Neural cell (in vitro differentiated cells): ENCODE results near the gene MARK2.

Source experiments
- CTCF ChIP-seq: fragments of 450-650 bp; IDR thresholded peaks from 2 replicates; pipeline ENCODE4 v1.5.1; 2014; ENCODE audit warnings: antibody characterized with exemption, mild to moderate bottlenecking, moderate library complexity; ENCODE audit not compliant: poor library complexity, severe bottlenecking
- EP300 ChIP-seq: fragments of 450-650 bp; conservative IDR thresholded peaks from 2 replicates; pipeline ENCODE4 v1.6.1; 2014; ENCODE audit warnings: antibody characterized with exemption, mild to moderate bottlenecking, moderate library complexity; ENCODE audit not compliant: poor library complexity, severe bottlenecking
- RAD21 ChIP-seq: fragments of 450-650 bp; conservative IDR thresholded peaks from 2 replicates; pipeline ENCODE4 v1.6.1; 2014; ENCODE audit warnings: antibody characterized with exemption, mild to moderate bottlenecking, moderate library complexity

- TF ChIP-seq CTCF (no peak), EP300 (no peak), RAD21 (no peak)
Measured at GRCh38 chr11:63817758-63818498, 21.0 kb upstream of the MARK2 start.
